SK-N-MC (cell line): ENCODE data around the gene RAPGEF2.

Experiments used
- EZH2 ChIP-seq: fragments of 200-600 bp; sonication (generic); IDR thresholded peaks from one replicate; pipeline ENCODE4 v1.6.1; 2017; ENCODE audit warnings: antibody characterized with exemption
- POLR2AphosphoS5 ChIP-seq: IDR thresholded peaks from 2 replicates; pipeline ENCODE4 v1.6.1; 2012; ENCODE audit warnings: mild to moderate bottlenecking, low read depth, low read length, borderline replicate concordance

GRCh38 chr4:159199826-159200225, 96.9 kb downstream of the RAPGEF2 start:
- no peak for TF ChIP-seq POLR2AphosphoS5
- TF ChIP-seq EZH2: no peak
